Right hindlimb (tissue), 1 donor: ENCODE data around the gene TMEM260.
"Not testable (repeated sequence)": the region's sequence is repeated elsewhere in the genome, so short reads cannot be mapped to it uniquely, and the experiment has no call there.

Experiments used
- DNase-seq: peaks from one replicate; pipeline ENCODE4 v3.0.0-alpha.2; 2018

Gene TMEM260

DNA sequence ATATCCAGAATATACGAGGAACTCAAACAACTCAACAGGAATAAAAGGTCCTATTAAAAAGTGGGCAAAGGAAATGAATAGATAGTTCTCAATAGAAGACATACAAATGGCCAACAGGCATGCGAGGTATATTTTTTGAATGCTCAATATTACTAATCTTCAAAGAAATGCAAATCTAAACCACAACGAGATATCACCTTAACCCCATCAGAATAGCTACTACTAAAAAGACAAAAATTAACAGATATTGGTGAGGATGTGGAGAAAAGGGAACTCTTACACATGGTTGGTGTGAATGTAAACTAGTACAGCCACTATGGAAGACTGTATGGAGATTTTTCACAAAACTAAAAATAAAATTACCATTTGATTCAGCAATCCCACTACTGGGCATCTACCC lies 99.2 kb downstream of the TMEM260 start:
- no peak for DNase-seq

- no peak for DNase-seq
These were observed 106.8 kb downstream of the TMEM260 start for GRCh38 chr14:56686416-56686815.

DNA sequence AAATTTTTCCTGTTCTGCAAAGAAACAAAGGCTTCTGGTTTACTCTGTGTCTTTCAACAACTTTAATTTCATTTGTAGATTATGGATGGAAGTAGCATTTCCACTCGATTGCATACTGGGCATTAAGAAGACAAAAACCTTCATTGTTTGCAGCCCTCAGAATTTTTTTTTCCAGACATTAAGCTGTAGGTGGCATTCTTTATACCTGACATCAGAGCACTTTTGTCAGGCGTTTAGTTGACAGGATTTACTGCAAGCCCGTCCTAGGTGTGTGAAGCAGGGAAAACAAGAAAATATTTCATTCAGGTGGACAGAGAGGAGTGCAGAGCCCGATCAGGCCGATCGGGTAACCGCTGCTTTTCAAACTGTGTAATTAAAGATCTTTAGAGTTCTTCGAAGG lies 107.5 kb downstream of the TMEM260 start:
- DNase-seq: no peak

GRCh38 chr14:56694609-56695008 lies 115.0 kb downstream of the TMEM260 start:
- DNase-seq: no peak

GRCh38 chr14:56695216-56695615 lies 115.6 kb downstream of the TMEM260 start:
- DNase-seq: not testable (repeated sequence)
